IPS DF 4.7 (cell line): Measurements from ENCODE around the gene IL3.

ENCODE experiments used
- DNase-seq: peaks from one replicate; pipeline ENCODE4 v3.0.0-alpha.2; 2013; ENCODE audit warnings: low spot score; ENCODE audit errors: extremely low read depth

IL3 gene, protein sequence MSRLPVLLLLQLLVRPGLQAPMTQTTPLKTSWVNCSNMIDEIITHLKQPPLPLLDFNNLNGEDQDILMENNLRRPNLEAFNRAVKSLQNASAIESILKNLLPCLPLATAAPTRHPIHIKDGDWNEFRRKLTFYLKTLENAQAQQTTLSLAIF

GRCh38 chr5:132060501-132061161, at the start of gene IL3:
TSS of gene IL3 (plus strand) at chr5:132060655. CDS start at chr5:132060707, 52 bp downstream.
- DNase-seq = no peak

- no peak for DNase-seq
Measured at GRCh38 chr5:132010989-132011621, 49.4 kb upstream of the IL3 start.

DNA sequence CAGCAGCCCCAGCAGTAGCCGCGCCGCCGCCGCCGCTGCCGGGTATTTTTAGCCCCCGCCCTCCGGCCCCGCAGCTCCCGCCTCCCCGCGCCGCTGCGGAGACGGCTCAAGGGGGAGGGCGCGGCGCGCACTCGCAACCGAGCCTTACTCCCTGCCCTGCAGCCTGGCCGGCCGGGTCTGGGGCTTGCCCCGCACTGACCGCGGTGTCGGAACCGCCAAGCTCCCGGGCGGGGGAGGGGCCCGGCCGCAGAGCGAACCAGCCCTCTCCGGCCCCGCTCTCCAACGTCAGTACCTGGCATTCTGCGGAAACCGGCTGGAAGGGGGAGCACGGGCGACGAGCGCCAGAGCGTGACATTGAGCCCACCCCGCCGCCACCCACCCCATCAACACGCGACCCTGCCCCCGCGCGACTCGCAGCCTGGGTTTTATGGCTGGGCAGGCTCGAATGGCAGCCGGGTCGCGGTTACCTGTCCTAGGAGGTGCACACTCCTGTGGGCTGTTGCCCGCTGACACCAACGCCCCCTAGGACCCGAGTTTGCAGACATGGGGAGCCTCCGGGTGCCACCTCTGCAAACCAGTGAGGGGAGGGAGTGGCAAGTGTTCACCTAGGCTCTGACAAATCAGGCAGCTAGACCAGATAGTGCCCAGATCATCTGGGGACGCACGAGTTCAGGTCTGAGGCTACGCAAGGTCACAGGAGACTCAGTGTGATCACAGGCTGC, 48.7 kb upstream of the IL3 start, which contains the start of gene ACSL6:
Gene ACSL6, minus strand, starts transcription at position 37 of the 722 bp plus-strand sequence. CDS start 105 bp downstream, outside the sequence.
- DNase-seq = no peak

DNA sequence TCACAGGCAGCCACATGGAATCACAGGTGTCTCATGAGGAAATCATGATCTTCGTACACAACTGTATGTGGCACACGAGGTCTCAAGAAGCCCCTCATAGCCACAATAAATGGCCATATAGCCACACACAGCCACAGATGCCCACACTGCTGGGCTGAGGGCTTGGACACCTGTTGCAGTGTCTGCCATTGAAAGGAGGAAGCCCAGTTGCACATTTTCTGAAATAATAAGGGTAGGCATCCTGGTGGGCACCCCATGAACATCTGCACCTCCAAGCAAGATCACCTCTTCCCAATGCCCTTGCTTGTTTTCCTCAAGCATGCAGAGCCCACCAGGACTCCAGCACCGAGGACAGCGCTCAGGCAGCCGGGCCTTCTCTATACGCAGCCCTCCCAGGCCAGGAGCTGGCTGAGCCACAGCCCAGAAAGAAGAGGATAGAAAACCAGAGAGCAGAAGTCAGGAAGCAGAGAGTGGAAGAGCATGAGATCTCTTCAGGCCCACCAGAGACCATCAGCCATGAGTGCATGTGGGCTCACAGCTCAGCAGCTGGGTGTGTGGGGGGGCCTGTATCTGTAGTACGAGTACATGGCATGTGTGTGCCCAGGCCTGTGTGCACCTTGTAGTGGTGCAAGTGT, 48.0 kb upstream of the IL3 start:
- DNase-seq = no peak

GRCh38 chr5:132013006-132013689, 47.3 kb upstream of the IL3 start:
- DNase-seq = no peak

- no peak for DNase-seq
Measured at GRCh38 chr5:132013711-132014110, 46.7 kb upstream of the IL3 start.

DNA sequence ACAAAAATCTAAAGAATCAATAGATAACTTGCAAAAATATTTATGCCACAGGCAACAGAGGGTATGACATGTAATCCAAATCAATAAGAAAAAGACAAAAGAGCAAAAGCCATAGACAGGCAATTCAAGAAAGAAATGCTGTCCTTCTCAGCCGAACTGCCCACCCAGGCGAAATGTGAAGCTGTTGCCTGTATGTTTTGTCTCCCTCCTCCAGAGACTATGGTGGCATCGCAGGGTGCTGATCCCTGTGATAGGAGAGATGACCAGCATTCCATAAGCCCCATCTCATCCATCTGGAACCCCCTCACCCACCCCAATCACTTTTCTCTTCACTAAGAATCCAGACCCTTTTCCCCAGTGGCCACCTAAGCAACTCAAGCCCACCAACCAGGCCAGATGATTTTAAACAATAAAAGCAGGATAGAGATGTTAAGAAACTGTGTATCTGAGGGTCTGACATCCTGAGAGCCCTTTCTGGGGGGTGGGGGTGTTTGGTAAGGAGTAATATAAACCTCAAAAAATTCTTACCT, 43.7 kb upstream of the IL3 start:
- no peak for DNase-seq

DNA sequence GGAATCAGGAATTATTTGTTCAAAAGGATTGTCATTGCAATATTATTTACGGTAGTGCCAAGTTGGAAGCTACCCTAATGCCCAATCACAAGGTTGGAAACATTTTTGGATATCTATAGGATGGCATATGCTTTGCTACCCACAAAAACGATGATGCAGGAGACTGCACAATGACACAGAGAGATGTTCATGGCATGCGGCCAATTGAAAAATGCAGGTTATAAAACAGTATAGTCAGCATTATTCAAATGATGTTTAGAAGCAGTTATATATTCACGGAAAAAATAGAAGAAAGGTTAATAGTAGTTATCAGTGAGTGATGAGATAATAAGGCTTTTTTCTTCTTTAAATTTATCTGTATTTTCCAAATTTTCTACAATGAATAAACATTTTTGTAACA, 43.1 kb upstream of the IL3 start:
- no peak for DNase-seq

DNA sequence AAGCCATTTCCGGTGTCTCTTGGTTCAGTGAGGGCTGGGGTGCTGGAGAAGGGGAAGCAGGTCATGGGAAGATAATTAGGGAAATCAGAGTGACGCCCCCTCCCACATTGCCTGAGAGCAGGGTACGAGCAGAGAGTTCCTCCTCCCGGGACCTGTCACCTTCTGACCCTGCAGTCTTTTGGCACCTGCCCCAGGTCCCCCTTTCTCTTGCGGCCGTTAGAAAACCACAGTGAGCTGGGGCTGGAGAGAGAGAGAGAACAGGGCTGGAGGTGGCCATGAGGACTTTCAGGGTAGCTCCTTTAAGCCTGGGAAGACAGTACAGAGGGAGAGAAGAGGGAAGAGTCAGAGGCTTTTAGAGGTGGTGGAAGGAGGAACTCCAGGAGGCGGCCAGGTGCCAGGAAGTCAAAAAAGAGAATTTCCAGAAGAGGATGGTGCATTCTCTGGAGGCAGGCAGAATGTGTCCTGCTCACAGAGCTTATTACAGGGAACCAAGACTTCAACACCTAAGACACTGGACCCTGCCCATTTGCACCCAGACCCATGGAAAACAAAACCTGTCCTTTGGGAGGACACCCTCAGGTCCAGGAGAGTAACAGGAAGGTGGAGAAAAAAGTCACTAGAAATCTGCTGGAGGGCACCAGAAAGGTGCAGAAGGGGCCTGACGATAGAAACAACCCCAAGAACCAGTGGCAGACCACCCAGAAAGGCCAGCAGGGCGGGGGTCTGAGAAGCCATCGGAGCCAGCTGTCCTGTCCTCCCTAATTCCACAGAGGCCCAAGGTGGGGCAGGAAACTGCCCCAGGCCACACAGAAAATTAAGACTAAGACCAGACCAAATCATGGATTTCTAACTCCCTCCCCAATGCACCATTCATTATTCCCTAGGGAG, 42.5 kb upstream of the IL3 start:
- DNase-seq = no peak

GRCh38 chr5:132019337-132019736, 41.1 kb upstream of the IL3 start:
- no peak for DNase-seq

DNA sequence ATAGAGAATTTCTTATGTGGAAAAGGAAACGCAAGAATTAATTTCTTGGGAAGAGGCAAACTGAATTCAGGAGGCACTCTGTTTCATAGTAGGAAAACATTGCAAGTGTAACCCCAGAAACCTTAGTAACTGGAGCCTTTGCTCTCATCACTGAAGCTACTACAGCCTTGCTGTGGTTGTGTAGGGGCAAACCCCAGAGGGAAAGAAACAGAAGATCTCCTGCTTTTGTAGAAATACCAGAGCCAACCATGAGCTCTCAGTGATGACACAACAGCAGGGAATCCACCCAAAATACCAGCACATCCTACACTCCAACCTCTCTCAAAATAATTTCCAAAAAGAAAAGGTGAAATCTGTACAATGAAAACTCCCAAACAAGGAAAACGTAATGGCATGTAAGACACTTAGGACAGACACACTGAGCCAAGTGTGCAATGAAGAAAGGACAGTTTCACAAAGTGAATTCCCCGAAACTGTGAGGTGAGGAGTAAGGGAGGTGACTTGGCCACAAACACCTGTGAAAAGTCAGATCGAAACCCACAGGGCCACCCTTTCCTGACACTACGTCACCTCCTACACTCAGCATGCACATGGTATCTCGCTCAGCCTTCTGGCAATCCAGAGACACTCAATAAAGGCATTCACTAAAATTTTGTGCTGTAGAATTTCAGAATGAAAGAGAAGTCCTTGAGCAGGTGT, 40.4 kb upstream of the IL3 start:
- no peak for DNase-seq

GRCh38 chr5:132020568-132021339, 39.7 kb upstream of the IL3 start:
- no peak for DNase-seq

DNA sequence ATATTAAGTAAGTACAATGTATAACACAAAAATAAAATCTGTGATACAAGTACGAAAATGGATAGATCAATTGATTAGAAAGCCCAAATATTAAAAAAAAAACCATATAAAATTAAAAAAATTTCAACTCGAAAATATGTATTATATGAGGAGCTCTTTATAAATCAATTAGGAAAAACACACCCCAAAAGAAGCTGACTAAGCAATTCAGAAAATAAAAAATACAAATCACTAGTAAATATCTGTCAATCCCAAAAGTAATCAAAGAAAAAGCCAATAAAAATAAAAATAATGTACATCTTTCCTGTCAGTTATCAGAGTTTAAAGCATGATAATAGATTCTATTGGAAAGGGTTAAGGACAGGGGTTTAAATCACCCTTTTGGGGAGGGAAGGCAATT, 38.8 kb upstream of the IL3 start:
- DNase-seq = no peak

- DNase-seq = no peak
Measured at GRCh38 chr5:132022737-132023136, 37.7 kb upstream of the IL3 start.

DNA sequence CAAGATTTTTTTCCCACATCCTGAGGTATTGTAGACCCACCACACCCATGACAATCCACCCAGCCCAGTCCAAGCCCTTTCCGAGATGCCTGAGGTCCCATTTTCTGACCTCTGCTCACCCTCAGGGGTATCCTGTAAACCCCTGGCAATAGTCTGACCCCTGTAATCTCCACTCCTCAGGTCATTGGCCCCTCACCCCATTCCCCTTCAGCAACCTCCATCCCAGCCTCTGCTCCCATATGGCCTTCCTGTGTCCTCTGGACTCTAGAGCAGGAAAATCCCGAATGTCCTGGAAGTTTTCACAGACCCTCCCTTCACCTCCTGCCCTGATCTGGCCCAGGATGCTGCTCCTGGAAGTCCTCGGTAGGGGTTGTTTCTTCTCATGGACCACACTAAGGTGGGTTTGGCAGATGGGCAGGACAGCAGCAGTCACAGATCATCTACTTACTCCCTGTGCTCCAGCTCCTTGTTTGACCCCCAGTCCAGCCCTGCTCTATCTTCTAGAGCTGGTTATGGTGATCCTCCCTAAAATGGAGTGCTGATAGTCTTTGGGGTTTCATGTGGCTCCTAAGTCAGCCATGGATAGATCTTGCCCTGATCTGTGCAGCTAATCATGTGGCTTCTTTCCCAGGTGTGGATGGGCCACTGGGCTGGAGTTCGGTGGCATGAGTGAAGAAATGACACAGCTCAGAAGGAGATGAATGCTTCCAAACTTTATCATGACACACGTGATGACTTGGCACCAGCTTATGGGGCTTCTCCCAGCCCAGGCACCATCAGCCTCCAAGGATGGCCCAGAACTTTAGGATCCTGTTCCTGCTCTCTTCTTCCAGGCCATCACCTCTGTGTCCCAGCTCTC, 37.0 kb upstream of the IL3 start:
- DNase-seq = no peak

- no peak for DNase-seq
Measured at GRCh38 chr5:132024117-132024435, 36.4 kb upstream of the IL3 start.

GRCh38 chr5:132024789-132025402, 35.6 kb upstream of the IL3 start:
- DNase-seq = no peak
